ENCODE measurements around the gene FMO2.

FMO2 gene

GRCh38 chr1:171217658-171218443 lies 32.8 kb downstream of the FMO2 start:
- Histone ChIP-seq H3K36me3 (ENCODE audit: control insufficient read depth, low read length) (no peaks in the 10 kb centered on the region), H3K9me3 (ENCODE audit: control insufficient read depth, insufficient read depth, low read length) (no peaks in the 10 kb centered on the region), H3F3A (ENCODE audit: control insufficient read depth, insufficient read depth) (no peaks in the 10 kb centered on the region), H3K27ac (ENCODE audit: low read depth, low read length) (no peak overlapping the region), H3K9me2 (replicated peaks; ENCODE audit: control insufficient read depth, low read length) (no peaks in the 10 kb centered on the region), H3K79me2 (ENCODE audit: control insufficient read depth, low read length) (no peaks in the 10 kb centered on the region), H3K4me2 (ENCODE audit: low read length) (no peak overlapping the region), H4K20me1 (ENCODE audit: control insufficient read depth, insufficient read depth, low read depth, low read length) (no peaks in the 10 kb centered on the region), H3K4me1 (ENCODE audit: control insufficient read depth, low read length) (peaks cover under 1% of the 10 kb centered on the region; the same call in 1 of the 2 replicates), H3K4me3 (ENCODE audit: low read length) (no peak overlapping the region), H3K27me3 (ENCODE audit: control insufficient read depth, low read length) (no peaks in the 10 kb centered on the region)
- no peak for TF ChIP-seq EZH2phosphoT487 (IDR thresholded peaks at IDR 0.05; ENCODE audit: borderline replicate concordance, low read length)
- no peak for TF ChIP-seq CTCF (IDR thresholded peaks at IDR 0.05; ENCODE audit: low read depth, low read length, poor library complexity, severe bottlenecking)

GRCh38 chr1:171218661-171219060 lies 33.6 kb downstream of the FMO2 start:
- no peaks in the 10 kb centered on the region for H3K79me2 ChIP-seq (ENCODE audit: control insufficient read depth, low read length)
- no peaks in the 10 kb centered on the region for H4K20me1 ChIP-seq (ENCODE audit: control insufficient read depth, insufficient read depth, low read depth, low read length)
- H3K36me3 ChIP-seq (ENCODE audit: control insufficient read depth, low read length): no peaks in the 10 kb centered on the region
- no peaks in the 10 kb centered on the region for H3K27me3 ChIP-seq (ENCODE audit: control insufficient read depth, low read length)
- H3K9me3 ChIP-seq (ENCODE audit: control insufficient read depth, insufficient read depth, low read length): no peaks in the 10 kb centered on the region
- TF ChIP-seq CTCF (IDR thresholded peaks at IDR 0.05; ENCODE audit: low read depth, low read length, poor library complexity, severe bottlenecking): no peak
- TF ChIP-seq EZH2phosphoT487 (IDR thresholded peaks at IDR 0.05; ENCODE audit: borderline replicate concordance, low read length): no peak
- H3K4me2 ChIP-seq (ENCODE audit: low read length): no peak overlapping the region
- H3K4me3 ChIP-seq (ENCODE audit: low read length): no peak overlapping the region
- no peak overlapping the region for H3K27ac ChIP-seq (ENCODE audit: low read depth, low read length)
- H3F3A ChIP-seq (ENCODE audit: control insufficient read depth, insufficient read depth): no peaks in the 10 kb centered on the region
- H3K4me1 ChIP-seq (ENCODE audit: control insufficient read depth, low read length): no peaks in the 10 kb centered on the region
- H3K9me2 ChIP-seq (replicated peaks; ENCODE audit: control insufficient read depth, low read length): no peaks in the 10 kb centered on the region

GRCh38 chr1:171219346-171220080 lies 34.4 kb downstream of the FMO2 start:
- H3K9me2 ChIP-seq (replicated peaks; ENCODE audit: control insufficient read depth, low read length): no peaks in the 10 kb centered on the region

More at GRCh38 chr1:171219346-171220080, 34.4 kb downstream of the FMO2 start:
- TF ChIP-seq EZH2phosphoT487 (IDR thresholded peaks at IDR 0.05; ENCODE audit: borderline replicate concordance, low read length) (no peak), CTCF (IDR thresholded peaks at IDR 0.05; ENCODE audit: low read depth, low read length, poor library complexity, severe bottlenecking) (no peak)
- Histone ChIP-seq H4K20me1 (ENCODE audit: control insufficient read depth, insufficient read depth, low read depth, low read length) (no peaks in the 10 kb centered on the region), H3K4me3 (ENCODE audit: low read length) (no peak overlapping the region), H3K27me3 (ENCODE audit: control insufficient read depth, low read length) (no peaks in the 10 kb centered on the region), H3K36me3 (ENCODE audit: control insufficient read depth, low read length) (no peaks in the 10 kb centered on the region), H3K4me1 (ENCODE audit: control insufficient read depth, low read length) (peaks cover 3% of the 10 kb centered on the region), H3F3A (ENCODE audit: control insufficient read depth, insufficient read depth) (no peaks in the 10 kb centered on the region), H3K4me2 (ENCODE audit: low read length) (no peak overlapping the region), H3K79me2 (ENCODE audit: control insufficient read depth, low read length) (no peaks in the 10 kb centered on the region), H3K27ac (ENCODE audit: low read depth, low read length) (no peak overlapping the region), H3K9me3 (ENCODE audit: control insufficient read depth, insufficient read depth, low read length) (no peaks in the 10 kb centered on the region)
